NCI-H345 treated with DMSO at 0.1 percent for 48 hours (cell line): ENCODE measurements around the gene GSTO1.

Experiments
- DNase-seq: peaks from one replicate; lab custom pipeline; 2025; ENCODE audit not compliant: unreplicated experiment; lab: John Stamatoyannopoulos, UW

The GSTO1 gene

DNA sequence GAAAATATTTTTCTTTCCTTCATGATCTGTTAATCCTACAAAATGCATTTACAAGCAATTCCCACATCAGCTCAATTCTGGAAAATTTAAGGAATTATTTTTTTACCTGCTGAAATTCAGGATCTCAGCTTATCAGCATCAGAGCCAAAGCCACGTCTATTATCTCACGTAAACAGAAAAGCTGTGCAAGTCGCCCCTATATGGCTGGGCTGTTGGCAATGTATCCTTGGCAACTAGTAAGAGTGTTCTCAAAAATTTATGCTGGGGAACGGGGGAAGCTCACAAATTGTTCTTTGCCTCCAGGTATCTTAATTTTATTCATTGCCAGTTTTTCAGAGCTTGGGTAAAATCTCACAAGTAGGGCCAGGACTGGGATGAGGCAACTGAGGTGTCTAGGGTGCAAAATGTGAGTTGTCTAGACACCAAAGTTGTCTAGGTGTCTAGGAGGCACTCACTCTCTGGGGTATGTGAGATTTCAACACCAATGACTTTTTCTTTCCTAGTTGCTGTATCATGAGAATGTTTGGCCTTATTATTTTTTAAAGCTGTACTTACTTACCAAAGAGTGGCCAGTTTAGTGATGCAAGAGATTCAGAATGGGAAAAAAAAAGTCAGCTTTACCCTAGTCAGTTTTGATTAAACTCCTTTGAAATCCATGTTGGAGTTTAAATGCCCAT is 19.3 kb downstream of the GSTO1 start:
- no peak for DNase-seq

GRCh38 chr10:104274762-104275721 is 20.4 kb downstream of the GSTO1 start:
- no peak for DNase-seq

DNA sequence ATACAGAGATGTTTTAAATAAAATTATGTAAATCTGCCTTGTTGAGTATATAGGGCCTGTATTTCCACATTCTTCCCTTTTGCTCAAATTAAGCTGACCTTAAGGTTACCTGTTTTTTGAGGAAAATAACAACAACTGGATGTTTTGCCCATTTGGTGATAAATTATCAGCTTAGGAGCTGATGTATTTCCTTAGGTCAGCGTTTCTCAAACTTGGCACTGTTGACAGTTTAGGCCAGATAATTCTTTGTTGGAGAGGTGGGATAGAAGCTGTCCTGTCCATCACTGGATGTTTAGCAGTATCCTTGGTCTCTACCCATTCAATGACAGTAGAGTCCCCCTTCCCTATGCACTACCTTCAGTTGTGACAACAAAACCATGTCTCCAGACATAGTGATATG is 21.5 kb downstream of the GSTO1 start:
- DNase-seq, result no peak

GRCh38 chr10:104277785-104278184 is 23.1 kb downstream of the GSTO1 start:
- DNase-seq, result peak; percentile 37

GRCh38 chr10:104279550-104280259 is 25.0 kb downstream of the GSTO1 start:
- no peak for DNase-seq

- DNase-seq, result peak; percentile 73
These were observed 27.0 kb downstream of the GSTO1 start for GRCh38 chr10:104281694-104282093.

- DNase-seq, result no peak
These were observed 30.2 kb downstream of the GSTO1 start for GRCh38 chr10:104284846-104285245.

- no peak for DNase-seq
These were observed 32.2 kb downstream of the GSTO1 start for GRCh38 chr10:104286939-104287338.

DNA sequence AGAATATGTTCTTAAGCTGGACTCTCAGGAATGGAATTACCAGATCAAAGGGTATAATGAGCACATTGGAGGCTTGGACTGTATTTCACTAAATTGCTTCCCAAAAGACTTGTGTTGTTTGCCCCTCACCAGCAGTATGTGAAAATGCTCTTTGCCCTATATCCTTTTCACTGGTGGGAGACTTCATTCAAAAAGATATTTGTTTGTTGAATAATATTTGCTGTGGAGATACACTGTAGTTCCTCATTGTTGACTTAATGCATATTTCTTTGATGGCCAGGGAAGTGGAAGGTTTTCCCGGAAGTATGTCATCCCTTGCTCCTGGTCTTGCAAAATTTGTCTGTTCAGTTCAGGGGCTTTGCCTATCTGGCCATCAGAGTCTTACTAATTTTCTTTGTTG is 33.7 kb downstream of the GSTO1 start:
- no peak for DNase-seq

- DNase-seq, result peak; percentile 46
These were observed 36.8 kb downstream of the GSTO1 start for GRCh38 chr10:104291439-104291951.

DNA sequence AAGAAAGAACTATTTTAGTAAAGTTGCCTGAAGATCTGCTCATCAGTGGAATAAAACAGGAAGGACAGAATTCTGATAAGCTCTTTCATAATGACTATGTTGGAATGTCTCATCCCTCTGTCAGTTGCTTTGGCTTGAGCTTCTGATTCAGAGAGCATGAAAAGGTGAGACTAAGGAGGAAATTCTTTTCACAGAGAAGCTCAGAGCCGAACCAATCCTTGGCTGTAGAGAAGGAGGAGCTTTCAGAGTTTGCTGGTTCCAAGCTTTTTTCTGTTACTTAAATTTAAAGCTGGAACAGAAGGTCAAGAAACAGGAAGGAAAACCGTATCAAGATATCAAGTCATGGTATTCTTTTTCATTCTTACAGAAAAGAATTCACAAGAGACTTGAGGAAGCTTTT is 38.3 kb downstream of the GSTO1 start:
- no peak for DNase-seq

- DNase-seq, result no peak
These were observed 39.2 kb downstream of the GSTO1 start for GRCh38 chr10:104293781-104294321.

DNA sequence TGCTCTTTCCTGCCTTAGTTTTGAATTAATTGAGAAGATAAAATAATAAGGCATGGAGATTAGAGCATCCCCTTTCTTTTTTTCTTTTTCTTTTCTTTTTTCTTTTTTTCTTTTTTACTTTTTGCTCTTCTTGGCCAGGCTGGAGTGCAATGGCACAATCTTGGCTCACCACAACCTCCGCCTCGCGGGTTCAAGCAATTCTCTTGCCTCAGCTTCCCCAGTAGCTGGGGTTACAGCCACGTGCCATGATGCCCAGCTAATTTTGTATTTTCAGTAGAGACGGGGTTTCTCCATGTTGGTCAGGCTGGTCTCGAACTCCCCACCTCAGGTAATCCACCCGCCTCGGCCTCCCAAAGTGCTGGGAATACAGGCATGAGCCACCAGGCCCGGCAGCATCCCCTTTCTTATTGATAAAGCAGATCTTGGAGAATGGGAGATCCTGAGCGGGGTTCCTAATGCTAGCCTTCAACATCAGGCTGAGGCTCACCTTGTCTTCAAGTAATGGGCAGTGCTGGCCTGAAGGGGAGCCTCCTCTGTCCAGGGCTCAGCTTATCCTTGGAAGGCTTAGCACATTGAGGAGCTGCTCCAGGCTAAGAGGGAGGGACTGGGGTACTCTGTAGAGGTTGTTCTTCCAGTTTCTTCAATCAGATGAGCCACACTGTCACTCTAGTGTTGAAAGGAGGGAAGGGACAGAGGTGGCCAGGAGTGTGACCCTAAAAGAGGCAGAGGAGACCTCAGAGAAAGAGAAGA is 42.2 kb downstream of the GSTO1 start:
- DNase-seq, result no peak

GRCh38 chr10:104297697-104298660 is 43.3 kb downstream of the GSTO1 start:
- DNase-seq, result no peak

DNA sequence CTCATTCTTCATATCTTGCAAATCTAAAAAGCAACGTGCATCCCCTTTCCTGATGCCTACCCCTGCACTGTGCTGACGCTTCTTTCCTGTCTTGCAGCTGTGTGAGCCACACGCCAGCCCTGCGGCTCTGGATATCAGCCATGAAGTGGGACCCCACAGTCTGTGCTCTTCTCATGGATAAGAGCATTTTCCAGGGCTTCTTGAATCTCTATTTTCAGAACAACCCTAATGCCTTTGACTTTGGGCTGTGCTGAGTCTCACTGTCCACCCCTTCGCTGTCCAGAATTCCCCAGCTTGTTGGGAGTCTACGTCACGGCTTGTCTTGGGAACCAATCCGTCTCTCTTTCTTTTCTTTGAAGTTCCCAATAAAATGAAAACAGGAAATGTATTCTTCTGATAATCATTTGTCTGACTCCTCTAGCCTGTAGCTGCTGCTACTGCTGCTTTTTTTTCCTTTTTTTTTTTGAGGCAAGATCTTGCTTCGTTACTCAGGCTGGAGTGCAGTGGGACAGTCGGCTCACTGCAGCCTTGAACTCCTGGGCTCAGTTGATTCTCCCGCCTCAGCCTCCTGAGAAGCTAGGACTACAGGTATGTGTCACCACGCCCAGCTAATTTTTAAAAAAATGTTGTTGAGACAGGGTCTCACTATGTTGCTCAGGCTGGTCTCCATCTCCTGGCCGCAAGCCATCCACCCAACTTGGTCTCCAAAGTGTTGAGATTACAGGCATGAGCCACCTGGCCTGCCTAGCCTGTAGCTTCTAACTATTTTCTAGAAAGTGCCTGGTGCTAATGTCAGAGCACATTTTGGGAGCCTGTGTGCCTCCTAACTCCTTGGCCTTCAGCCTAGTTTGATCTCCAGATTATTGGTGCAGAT is 44.6 kb downstream of the GSTO1 start:
- DNase-seq, result no peak

DNA sequence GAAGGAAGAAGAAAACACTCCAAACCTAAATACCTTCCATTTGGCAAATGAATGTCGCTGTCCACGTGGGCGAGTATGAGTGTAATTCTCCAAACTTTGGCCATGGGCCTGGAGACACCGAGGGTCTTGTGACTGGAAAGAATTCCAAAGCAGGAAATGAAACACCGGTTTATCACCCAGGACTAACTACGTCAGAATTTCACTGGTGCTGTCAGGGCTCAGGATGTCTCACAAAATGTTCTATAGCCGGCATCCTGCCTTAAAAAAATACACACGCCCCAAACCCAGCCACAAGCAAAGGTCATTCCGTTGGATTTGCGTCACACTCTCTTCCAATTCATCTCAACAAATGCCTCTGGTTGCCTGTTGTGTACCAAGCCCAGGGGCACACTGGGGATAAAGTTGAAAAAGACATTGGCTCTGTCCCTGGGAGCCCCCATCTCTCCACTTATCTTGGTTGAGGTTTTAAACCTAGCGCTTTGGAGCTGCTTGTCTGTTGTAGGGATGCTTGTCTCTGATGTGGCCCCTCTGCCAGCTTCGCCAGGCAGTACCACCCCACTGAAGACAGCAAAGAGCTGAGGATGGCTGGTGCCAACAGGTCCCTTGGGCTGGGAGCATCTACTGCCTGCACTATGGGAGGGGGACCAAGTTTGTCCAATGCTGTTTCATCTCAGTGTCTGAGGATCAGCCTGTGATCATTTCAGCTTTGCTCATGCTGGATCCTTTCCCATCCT is 45.5 kb downstream of the GSTO1 start:
- DNase-seq, result no peak

DNA sequence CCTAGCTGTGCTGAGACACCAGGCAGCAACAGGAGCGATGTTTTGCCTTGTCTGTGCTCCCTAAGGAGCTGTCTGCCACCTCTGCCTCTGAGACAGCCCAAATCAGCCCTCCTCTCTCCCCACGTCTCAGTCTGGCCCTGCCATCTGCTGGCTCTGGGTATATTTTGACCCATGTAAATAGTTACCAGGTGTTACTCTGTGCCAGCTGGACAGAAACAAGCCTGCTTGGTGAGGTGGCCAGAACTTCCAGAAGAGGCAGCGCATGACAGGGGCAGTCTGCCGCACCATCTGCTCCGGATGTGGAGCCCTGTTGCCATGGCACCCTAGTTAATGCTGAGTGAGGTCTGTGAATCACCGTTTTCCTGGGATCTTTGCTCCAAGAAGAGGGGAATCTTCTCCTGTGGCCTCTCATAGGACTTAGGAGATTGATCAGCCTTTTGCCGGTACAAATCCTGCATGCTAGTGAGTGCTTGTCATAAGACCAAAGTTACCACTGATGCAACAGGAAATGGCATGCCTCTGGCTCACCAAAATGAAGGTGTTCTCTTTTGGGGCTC is 46.1 kb downstream of the GSTO1 start:
- peak; percentile 14 for DNase-seq
